ENCODE measurements around the gene SLC26A8. TPM values are rescaled to one million over a fixed set of nuclear protein-coding genes. Genes with fewer than 3 reads are reported as not detected.
"Not testable (repeated sequence)": the region's sequence is repeated elsewhere in the genome, so short reads cannot be mapped to it uniquely, and the experiment has no call there.

Gene SLC26A8
- total RNA-seq, 1 donor from 2014 or later: 0.29 TPM

DNA sequence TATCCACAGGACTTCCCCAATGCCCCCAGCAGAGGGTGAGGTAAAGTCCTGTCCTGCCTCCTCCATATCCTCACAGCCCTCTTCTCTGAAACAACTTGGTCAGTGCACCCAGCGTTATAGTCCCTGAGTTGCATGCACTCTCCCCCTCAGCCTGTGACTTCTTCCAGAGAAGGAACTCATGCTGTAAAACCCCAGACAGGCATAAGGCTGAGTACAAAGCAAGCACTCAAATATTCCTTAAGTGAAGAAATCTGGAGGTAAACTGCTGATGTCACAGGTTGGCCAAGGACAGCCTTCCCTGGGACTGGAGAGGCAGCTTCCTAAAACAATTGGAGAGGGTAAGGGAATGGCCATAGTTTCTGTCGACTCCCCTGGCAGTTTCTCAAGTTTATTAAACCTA lies 90.6 kb downstream of the SLC26A8 start:
- no peak for DNase-seq
- H3K9me3 Mint-ChIP-seq (ENCODE audit: unreplicated experiment): peaks cover 8% of the 10 kb centered on the region
- no peak for TF ChIP-seq CTCF (IDR thresholded peaks at IDR 0.05; ENCODE audit: partially characterized antibody, unreplicated experiment)
- no peaks in the 10 kb centered on the region for H3K36me3 Mint-ChIP-seq (ENCODE audit: unreplicated experiment)
- peaks cover 2% of the 10 kb centered on the region for H3K4me1 Mint-ChIP-seq (ENCODE audit: low read depth, unreplicated experiment)
- H3K27ac Mint-ChIP-seq (ENCODE audit: unreplicated experiment): no peak overlapping the region
- H3K27me3 Mint-ChIP-seq (ENCODE audit: unreplicated experiment): peaks cover 3% of the 10 kb centered on the region
- no peak overlapping the region for H3K4me3 Mint-ChIP-seq (ENCODE audit: unreplicated experiment)

DNA sequence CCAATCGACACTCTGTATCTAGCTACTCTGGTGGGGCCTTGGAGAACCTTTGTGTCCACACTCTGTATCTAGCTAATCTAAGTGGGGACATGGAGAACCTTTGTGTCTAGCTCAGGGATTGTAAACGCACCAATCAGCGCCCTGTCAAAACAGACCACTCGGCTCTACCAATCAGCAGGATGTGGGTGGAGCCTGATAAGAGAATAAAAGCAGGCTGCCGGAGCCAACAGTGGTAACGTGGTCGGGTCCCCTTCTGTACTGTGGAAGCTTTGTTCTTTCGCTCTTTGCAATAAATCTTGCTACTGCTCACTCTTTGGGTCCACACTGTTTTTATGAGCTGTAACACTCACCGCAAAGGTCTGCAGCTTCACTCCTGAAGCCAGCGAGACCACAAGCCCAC lies 92.6 kb downstream of the SLC26A8 start:
- not testable (repeated sequence) for H3K36me3 Mint-ChIP-seq (ENCODE audit: unreplicated experiment); H3K9me3 Mint-ChIP-seq (ENCODE audit: unreplicated experiment); H3K4me3 Mint-ChIP-seq (ENCODE audit: unreplicated experiment); H3K27ac Mint-ChIP-seq (ENCODE audit: unreplicated experiment); H3K4me1 Mint-ChIP-seq (ENCODE audit: low read depth, unreplicated experiment); H3K27me3 Mint-ChIP-seq (ENCODE audit: unreplicated experiment); DNase-seq

- Mint-ChIP-seq H3K9me3 (ENCODE audit: unreplicated experiment) (peaks cover 5% of the 10 kb centered on the region), H3K4me1 (ENCODE audit: low read depth, unreplicated experiment) (peaks cover 2% of the 10 kb centered on the region), H3K27me3 (ENCODE audit: unreplicated experiment) (peaks cover 3% of the 10 kb centered on the region), H3K27ac (ENCODE audit: unreplicated experiment) (no peak overlapping the region), H3K36me3 (ENCODE audit: unreplicated experiment) (no peaks in the 10 kb centered on the region), H3K4me3 (ENCODE audit: unreplicated experiment) (peak overlapping the region; percentile 74)
- peak; percentile 33 for DNase-seq
- TF ChIP-seq CTCF (IDR thresholded peaks at IDR 0.05; ENCODE audit: partially characterized antibody, unreplicated experiment): no peak
Observed at GRCh38 chr6:35931120-35931561, 93.3 kb downstream of the SLC26A8 start.

DNA sequence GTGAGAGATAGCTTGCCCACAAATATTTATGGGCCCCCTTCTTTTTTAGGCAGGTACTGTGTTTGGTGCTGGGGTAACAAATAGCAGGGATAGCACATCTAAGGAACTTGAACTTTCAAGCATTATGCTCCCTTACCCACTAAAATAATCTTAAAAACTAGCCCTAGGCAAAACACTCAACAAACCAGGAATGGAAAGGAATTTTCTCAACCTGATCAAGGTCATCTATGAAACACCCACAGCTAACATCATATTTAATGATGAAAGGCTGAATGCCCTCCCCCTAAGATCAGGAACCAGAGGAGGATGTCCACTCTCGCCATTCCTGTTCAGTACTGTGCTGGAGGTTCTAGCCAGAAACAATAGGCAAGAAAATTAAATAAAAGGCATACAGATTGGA lies 94.8 kb downstream of the SLC26A8 start:
- Mint-ChIP-seq H3K27ac (ENCODE audit: unreplicated experiment) (no peak overlapping the region), H3K4me3 (ENCODE audit: unreplicated experiment) (no peak overlapping the region), H3K4me1 (ENCODE audit: low read depth, unreplicated experiment) (peaks cover 10% of the 10 kb centered on the region), H3K36me3 (ENCODE audit: unreplicated experiment) (no peaks in the 10 kb centered on the region), H3K9me3 (ENCODE audit: unreplicated experiment) (peaks cover 5% of the 10 kb centered on the region), H3K27me3 (ENCODE audit: unreplicated experiment) (peaks cover 3% of the 10 kb centered on the region)
- no peak for TF ChIP-seq CTCF (IDR thresholded peaks at IDR 0.05; ENCODE audit: partially characterized antibody, unreplicated experiment)
- no peak for DNase-seq

- peaks cover 10% of the 10 kb centered on the region for H3K4me1 Mint-ChIP-seq (ENCODE audit: low read depth, unreplicated experiment)
- H3K27ac Mint-ChIP-seq (ENCODE audit: unreplicated experiment): no peak overlapping the region
- no peaks in the 10 kb centered on the region for H3K36me3 Mint-ChIP-seq (ENCODE audit: unreplicated experiment)
- H3K9me3 Mint-ChIP-seq (ENCODE audit: unreplicated experiment): peaks cover 5% of the 10 kb centered on the region
- no peak overlapping the region for H3K4me3 Mint-ChIP-seq (ENCODE audit: unreplicated experiment)
- H3K27me3 Mint-ChIP-seq (ENCODE audit: unreplicated experiment): no peaks in the 10 kb centered on the region
- TF ChIP-seq CTCF (IDR thresholded peaks at IDR 0.05; ENCODE audit: partially characterized antibody, unreplicated experiment): no peak
- DNase-seq: no peak
Observed at GRCh38 chr6:35926509-35927215, 97.8 kb downstream of the SLC26A8 start.

All from glutamatergic neuron (in vitro differentiated cells).